Fibroblast of the aortic adventitia (primary cell): ENCODE data around the gene PLCL1. TPM values are rescaled to one million over a fixed set of nuclear protein-coding genes. Genes with fewer than 3 reads are reported as not detected.

Experiments
- DNase-seq: peaks from one replicate; pipeline ENCODE4 v3.0.0-alpha.2; 2010; ENCODE audit warnings: low read depth
- H3K4me3 ChIP-seq: 2 replicates; pipeline ENCODE4 v1.5.1; 2011; ENCODE audit warnings: low read depth, mild to moderate bottlenecking, control low read depth, low read length, moderate library complexity
- total RNA-seq: library from RNA; depleted of rRNA; stranded (reverse); fragments of >200 nt; gene quantifications from 2 replicates; pipeline ENCODE4 v1.2.3, GENCODE V29; 2012; ENCODE audit warnings: low replicate concordance
- TF ChIP-seq, protein P1 (sequence below): IDR thresholded peaks from 2 replicates; pipeline ENCODE4 v1.5.1; 2011; ENCODE audit warnings: mild to moderate bottlenecking, low read length, control low read depth, inconsistent platforms; ENCODE audit not compliant: insufficient read depth

PLCL1 gene
- total RNA-seq, 1 donor = 17.7 TPM

DNA sequence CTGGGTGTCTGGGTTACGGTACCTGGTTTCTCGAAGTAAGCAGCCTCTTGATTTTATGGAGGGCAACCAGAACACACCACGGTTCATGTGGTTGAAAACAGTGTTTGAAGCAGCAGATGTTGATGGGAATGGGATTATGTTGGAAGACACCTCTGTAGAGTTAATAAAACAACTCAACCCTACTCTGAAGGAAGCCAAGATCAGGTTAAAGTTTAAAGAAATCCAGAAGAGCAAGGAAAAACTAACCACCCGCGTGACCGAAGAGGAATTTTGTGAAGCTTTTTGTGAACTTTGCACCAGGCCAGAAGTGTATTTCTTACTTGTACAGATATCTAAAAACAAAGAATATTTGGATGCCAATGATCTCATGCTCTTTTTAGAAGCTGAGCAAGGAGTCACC, 279.8 kb downstream of the PLCL1 start:
- no peak for DNase-seq
- TF ChIP-seq, protein P1, sequence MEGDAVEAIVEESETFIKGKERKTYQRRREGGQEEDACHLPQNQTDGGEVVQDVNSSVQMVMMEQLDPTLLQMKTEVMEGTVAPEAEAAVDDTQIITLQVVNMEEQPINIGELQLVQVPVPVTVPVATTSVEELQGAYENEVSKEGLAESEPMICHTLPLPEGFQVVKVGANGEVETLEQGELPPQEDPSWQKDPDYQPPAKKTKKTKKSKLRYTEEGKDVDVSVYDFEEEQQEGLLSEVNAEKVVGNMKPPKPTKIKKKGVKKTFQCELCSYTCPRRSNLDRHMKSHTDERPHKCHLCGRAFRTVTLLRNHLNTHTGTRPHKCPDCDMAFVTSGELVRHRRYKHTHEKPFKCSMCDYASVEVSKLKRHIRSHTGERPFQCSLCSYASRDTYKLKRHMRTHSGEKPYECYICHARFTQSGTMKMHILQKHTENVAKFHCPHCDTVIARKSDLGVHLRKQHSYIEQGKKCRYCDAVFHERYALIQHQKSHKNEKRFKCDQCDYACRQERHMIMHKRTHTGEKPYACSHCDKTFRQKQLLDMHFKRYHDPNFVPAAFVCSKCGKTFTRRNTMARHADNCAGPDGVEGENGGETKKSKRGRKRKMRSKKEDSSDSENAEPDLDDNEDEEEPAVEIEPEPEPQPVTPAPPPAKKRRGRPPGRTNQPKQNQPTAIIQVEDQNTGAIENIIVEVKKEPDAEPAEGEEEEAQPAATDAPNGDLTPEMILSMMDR = no peak
- H3K4me3 ChIP-seq = no peak overlapping the region

DNA sequence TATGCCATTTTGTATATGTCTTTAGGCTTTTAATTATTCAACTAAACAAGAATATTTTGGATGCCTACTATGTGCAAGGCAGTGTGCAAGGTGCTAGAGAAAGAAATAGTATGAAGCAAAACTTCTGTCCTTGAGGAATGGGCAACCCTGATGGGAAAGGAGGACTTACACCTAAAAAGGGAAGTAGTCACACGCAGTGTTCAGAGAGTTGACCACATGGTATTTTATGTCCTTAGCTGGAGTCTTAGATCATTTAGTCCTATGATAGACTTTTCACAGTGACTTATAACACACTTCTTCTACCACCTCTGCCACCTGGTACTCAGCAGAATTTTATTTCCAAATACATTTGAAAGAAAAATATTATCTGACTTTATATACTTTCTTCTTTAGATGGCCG, 291.6 kb downstream of the PLCL1 start:
- DNase-seq = no peak
- no peak overlapping the region for H3K4me3 ChIP-seq
- TF ChIP-seq, protein P1 = no peak

DNA sequence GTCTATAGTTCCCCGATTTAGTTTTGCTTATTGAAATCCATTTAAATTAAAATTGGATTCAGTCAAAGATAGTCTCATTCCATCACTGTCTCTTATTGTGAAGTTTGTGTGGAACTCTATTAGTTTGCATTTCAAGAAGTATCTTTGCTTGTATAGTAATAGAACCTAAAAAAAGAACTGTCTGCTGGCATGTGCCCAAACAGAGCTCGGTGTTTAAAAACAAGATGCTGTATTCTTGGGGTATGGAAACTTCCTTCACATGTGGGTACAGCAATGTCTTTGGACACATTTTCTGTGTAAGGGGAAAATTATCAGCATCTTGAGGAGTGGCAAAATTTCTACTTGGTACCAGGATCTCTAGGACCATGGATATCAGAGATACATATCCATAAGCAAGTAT, 292.6 kb downstream of the PLCL1 start:
- TF ChIP-seq, protein P1 = no peak
- no peak for DNase-seq
- no peak overlapping the region for H3K4me3 ChIP-seq

DNA sequence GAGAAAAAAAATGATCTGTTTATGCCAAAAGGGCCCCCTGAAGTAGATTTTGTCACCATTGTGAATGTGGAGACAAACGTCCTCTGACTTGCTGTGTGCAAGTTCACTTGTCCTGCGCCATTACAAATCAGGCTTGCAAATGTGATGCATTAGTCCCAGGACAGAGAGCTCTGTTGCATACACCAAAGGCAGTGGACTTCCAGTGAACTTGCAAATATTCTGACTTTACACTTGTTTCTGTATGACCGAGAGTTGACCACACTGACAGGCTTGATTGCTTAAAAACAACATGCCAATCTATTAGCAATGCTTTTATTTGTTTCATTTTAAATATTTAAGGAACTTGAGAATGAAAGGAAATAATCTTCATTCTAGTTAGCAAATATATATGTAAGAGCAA, 293.2 kb downstream of the PLCL1 start:
- TF ChIP-seq, protein P1 = no peak

DNA sequence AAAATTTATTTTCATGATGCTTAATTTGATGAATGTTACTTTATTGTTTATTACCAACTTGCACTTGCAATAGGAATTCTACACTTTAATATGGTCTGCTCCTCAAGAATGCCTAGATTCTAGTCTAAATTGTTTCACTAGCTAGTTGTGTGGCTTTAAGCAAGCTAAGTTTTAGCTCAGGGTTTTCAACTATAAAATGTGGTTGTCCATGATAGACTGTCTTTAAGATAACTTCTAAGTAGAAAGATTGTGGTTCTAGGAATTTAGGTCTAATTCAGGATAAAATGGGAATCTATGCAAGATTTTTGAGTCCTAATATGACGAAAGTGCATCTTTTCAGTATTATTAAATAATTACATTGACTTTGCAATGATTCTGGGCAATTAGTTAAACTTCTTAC, 294.0 kb downstream of the PLCL1 start:
- TF ChIP-seq, protein P1 = no peak
- H3K4me3 ChIP-seq = no peak overlapping the region
- no peak for DNase-seq

More for the DNA sequence above, 293.2 kb downstream of the PLCL1 start:
- H3K4me3 ChIP-seq = no peak overlapping the region
- no peak for DNase-seq

DNA sequence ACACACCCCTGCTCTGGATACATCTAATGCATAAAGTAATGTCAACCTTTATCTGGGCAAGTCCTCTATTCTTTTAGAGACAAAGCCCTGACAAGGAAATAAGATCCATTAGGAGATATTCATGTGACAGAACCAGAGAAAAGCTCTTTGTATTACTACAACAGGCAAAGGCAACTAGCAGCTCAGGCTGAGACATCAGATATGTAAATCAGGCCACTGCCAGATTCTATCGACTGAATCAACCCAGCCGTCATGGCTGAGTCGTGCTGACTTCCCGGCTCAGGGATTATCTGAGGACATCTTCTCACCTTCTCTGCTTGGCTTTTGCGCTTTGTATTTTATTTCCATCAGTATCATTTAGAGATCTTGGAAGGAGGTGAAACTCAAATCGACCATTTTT, 294.5 kb downstream of the PLCL1 start:
- H3K4me3 ChIP-seq = no peak overlapping the region
- peak; percentile 19 for DNase-seq
- TF ChIP-seq, protein P1 = no peak

DNA sequence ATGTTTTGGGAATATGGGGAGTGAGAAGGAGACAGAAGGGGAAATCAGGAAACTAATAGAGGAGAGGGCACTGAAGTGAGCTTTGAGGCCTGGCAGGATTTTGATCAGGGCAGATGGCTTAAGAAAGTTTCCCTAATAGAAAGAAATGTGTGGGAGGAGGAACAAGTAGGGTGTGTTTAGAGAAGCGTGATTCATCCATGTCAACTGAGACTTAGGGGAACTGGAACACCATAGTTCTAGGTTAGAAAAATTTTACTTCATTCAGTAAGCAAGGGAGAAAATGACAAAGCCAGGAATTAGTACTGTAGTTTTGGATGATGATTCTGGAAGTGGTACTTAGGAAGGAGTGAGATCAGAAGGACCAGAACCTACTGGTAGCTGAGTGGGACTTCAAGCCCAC, 296.0 kb downstream of the PLCL1 start:
- TF ChIP-seq, protein P1 = no peak

More for the DNA sequence above, 296.0 kb downstream of the PLCL1 start:
- H3K4me3 ChIP-seq = no peak overlapping the region
- DNase-seq = peak; percentile 59
